WI38 (cell line): ENCODE results near the gene FBL.
A peak's percentile ranks its signal among the peaks of the same experiment; 100 is the strongest.

Experiments used
- H3K4me3 ChIP-seq: 2 replicates; pipeline ENCODE4 v1.5.1; 2011; ENCODE audit warnings: low read depth, mild to moderate bottlenecking, control low read depth, low read length
- CTCF ChIP-seq: IDR thresholded peaks from 2 replicates; pipeline ENCODE4 v1.5.1; 2012; ENCODE audit warnings: low read depth, mild to moderate bottlenecking, control low read depth, low read length

The FBL gene

GRCh38 chr19:39839678-39840327, 6.4 kb downstream of the FBL start:
- no peak overlapping the region for H3K4me3 ChIP-seq
- no peak for TF ChIP-seq CTCF

GRCh38 chr19:39838569-39838968, 7.6 kb downstream of the FBL start:
- H3K4me3 ChIP-seq: no peak overlapping the region
- no peak for TF ChIP-seq CTCF

GRCh38 chr19:39837978-39838377, 8.2 kb downstream of the FBL start:
- no peak for TF ChIP-seq CTCF
- H3K4me3 ChIP-seq: no peak overlapping the region

- no peak for TF ChIP-seq CTCF
These were observed 11.8 kb downstream of the FBL start for GRCh38 chr19:39834287-39834841.

GRCh38 chr19:39833464-39834286, 12.5 kb downstream of the FBL start, which contains the start of gene DYRK1B:
Gene DYRK1B (minus strand): TSS chr19:39834162. CDS start chr19:39831867, 2,295 bp downstream.
- TF ChIP-seq CTCF: no peak
- peak within 1 kb of the TSS; percentile 72 for H3K4me3 ChIP-seq

More at GRCh38 chr19:39834287-39834841, 11.8 kb downstream of the FBL start:
- no peak overlapping the region for H3K4me3 ChIP-seq

- H3K4me3 ChIP-seq: peak overlapping the region; percentile 72
- no peak for TF ChIP-seq CTCF
These were observed 13.1 kb downstream of the FBL start for GRCh38 chr19:39833160-39833463.
